ENCODE measurements around the gene GSPT1.

GSPT1 gene

GRCh38 chr16:11913425-11914079 is 2.2 kb downstream of the GSPT1 start:
- DNase-seq (ENCODE audit: low read depth) = peak; percentile 63

- no peak for DNase-seq (ENCODE audit: low read depth)
Measured at GRCh38 chr16:11909653-11910545, 5.9 kb downstream of the GSPT1 start.

GRCh38 chr16:11907160-11907970 is 8.4 kb downstream of the GSPT1 start:
- DNase-seq (ENCODE audit: low read depth) = no peak

- no peak for DNase-seq (ENCODE audit: low read depth)
Measured at GRCh38 chr16:11903906-11904305, 11.8 kb downstream of the GSPT1 start.

GRCh38 chr16:11901091-11901490 is 14.7 kb downstream of the GSPT1 start:
- DNase-seq (ENCODE audit: low read depth) = no peak

- peak; percentile 78 for DNase-seq (ENCODE audit: low read depth)
Measured at GRCh38 chr16:11896486-11897176, 19.1 kb downstream of the GSPT1 start.

- DNase-seq (ENCODE audit: low read depth) = no peak
Measured at GRCh38 chr16:11893571-11893970, 22.2 kb downstream of the GSPT1 start.

GRCh38 chr16:11892761-11893160 is 23.0 kb downstream of the GSPT1 start:
- no peak for DNase-seq (ENCODE audit: low read depth)

GRCh38 chr16:11890231-11890965 is 25.4 kb downstream of the GSPT1 start:
- DNase-seq (ENCODE audit: low read depth) = no peak

GRCh38 chr16:11886881-11887280 is 28.9 kb downstream of the GSPT1 start:
- DNase-seq (ENCODE audit: low read depth) = no peak

- no peak for DNase-seq (ENCODE audit: low read depth)
Measured at GRCh38 chr16:11884035-11884434, 31.7 kb downstream of the GSPT1 start.

GRCh38 chr16:11880007-11880406 is 35.7 kb downstream of the GSPT1 start:
- DNase-seq (ENCODE audit: low read depth) = no peak

- DNase-seq (ENCODE audit: low read depth) = peak; percentile 25
Measured at GRCh38 chr16:11877374-11877773, 38.4 kb downstream of the GSPT1 start.

- DNase-seq (ENCODE audit: low read depth) = no peak
Measured at GRCh38 chr16:11876306-11876705, 39.5 kb downstream of the GSPT1 start.

- DNase-seq (ENCODE audit: low read depth) = no peak
Measured at GRCh38 chr16:11875721-11876120, 40.0 kb downstream of the GSPT1 start.

- peak; percentile 45 for DNase-seq (ENCODE audit: low read depth)
Measured at GRCh38 chr16:11871193-11871592, 44.6 kb downstream of the GSPT1 start.

GRCh38 chr16:11870399-11870798 is 45.4 kb downstream of the GSPT1 start:
- DNase-seq (ENCODE audit: low read depth) = no peak

GRCh38 chr16:11869353-11870228 is 46.2 kb downstream of the GSPT1 start:
- DNase-seq (ENCODE audit: low read depth) = no peak

GRCh38 chr16:11868412-11868980 is 47.3 kb downstream of the GSPT1 start:
- DNase-seq (ENCODE audit: low read depth) = no peak

GRCh38 chr16:11862489-11862888 is 53.3 kb downstream of the GSPT1 start:
- DNase-seq (ENCODE audit: low read depth) = no peak

Measured in ELR (cell line).